WTC11 (cell line): ENCODE data around the gene SLC7A8.

Experiments
- CREB1 ChIP-seq: sonication (generic); formaldehyde crosslinking; IDR thresholded peaks from 2 replicates; pipeline ENCODE4 v1.8.0; 2023; ENCODE audit warnings: mild to moderate bottlenecking, missing genetic modification reagents
- E2F1 ChIP-seq: sonication (generic); formaldehyde crosslinking; IDR thresholded peaks from 2 replicates; pipeline ENCODE4 v1.8.0; 2022; ENCODE audit warnings: mild to moderate bottlenecking, missing genetic modification reagents
- E2F4 ChIP-seq: sonication (generic); formaldehyde crosslinking; IDR thresholded peaks from 2 replicates; pipeline ENCODE4 v1.8.1; 2022; ENCODE audit warnings: low read depth, mild to moderate bottlenecking, moderate library complexity, missing genetic modification reagents, borderline replicate concordance
- KAT7 ChIP-seq: sonication (generic); formaldehyde crosslinking; IDR thresholded peaks from 2 replicates; pipeline ENCODE4 v1.8.1; 2023; ENCODE audit warnings: missing genetic modification reagents, mild to moderate bottlenecking, borderline replicate concordance
- SP1 ChIP-seq: sonication (generic); formaldehyde crosslinking; conservative IDR thresholded peaks from 2 replicates; pipeline ENCODE4 v1.8.1; 2022; ENCODE audit warnings: missing genetic modification reagents
- ZNF232 ChIP-seq: sonication (generic); formaldehyde crosslinking; IDR thresholded peaks from 2 replicates; pipeline ENCODE4 v1.8.0; 2022; ENCODE audit warnings: mild to moderate bottlenecking, missing genetic modification reagents
- ZNF317 ChIP-seq: sonication (generic); formaldehyde crosslinking; IDR thresholded peaks from 2 replicates; pipeline ENCODE4 v1.8.1; 2023; ENCODE audit warnings: low read depth, mild to moderate bottlenecking, moderate library complexity, missing genetic modification reagents, borderline replicate concordance
- TF ChIP-seq, protein P1 (sequence below): fragments of 200-600 bp; IDR thresholded peaks from 2 replicates; pipeline ENCODE4 v1.8.0; 2022; ENCODE audit warnings: antibody characterized with exemption
- TF ChIP-seq, protein P2 (sequence below): fragments of 250-450 bp; sonication (Bioruptor Pico); IDR thresholded peaks from 2 replicates; pipeline ENCODE4 v2.1.2; 2022; ENCODE audit warnings: mild to moderate bottlenecking, moderate library complexity

DNA sequence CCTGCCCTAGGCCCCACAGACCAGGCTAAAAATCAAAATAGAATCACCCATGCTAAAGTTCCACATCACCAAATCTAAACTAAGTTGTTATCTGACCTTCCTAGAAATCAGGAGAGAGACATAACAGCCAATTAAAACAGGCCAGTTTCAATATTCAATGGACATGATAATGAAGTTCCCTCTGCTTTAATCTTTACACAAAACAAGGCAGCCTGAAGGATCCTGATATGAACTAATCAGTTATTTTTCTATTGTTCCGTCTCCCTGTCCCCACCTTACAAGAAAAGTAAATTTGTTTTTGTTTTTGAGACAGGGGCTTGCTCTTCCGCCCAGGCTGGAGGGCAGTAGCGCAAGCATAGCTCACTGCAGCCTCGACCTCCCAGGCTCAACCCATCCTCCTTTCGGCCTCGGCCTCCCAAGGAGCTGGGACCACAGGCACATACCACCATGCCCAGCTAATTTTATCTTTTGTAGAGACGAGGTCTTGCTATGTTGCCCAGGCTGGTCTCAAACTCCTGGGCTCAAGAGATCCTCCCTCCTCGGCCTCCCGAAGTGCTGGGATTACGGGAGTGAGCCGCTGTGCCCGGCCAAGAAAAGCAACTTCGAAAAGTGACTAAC, 59.0 kb downstream of the SLC7A8 start:
- TF ChIP-seq, protein P1, sequence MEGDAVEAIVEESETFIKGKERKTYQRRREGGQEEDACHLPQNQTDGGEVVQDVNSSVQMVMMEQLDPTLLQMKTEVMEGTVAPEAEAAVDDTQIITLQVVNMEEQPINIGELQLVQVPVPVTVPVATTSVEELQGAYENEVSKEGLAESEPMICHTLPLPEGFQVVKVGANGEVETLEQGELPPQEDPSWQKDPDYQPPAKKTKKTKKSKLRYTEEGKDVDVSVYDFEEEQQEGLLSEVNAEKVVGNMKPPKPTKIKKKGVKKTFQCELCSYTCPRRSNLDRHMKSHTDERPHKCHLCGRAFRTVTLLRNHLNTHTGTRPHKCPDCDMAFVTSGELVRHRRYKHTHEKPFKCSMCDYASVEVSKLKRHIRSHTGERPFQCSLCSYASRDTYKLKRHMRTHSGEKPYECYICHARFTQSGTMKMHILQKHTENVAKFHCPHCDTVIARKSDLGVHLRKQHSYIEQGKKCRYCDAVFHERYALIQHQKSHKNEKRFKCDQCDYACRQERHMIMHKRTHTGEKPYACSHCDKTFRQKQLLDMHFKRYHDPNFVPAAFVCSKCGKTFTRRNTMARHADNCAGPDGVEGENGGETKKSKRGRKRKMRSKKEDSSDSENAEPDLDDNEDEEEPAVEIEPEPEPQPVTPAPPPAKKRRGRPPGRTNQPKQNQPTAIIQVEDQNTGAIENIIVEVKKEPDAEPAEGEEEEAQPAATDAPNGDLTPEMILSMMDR = no peak
- TF ChIP-seq, protein P2, sequence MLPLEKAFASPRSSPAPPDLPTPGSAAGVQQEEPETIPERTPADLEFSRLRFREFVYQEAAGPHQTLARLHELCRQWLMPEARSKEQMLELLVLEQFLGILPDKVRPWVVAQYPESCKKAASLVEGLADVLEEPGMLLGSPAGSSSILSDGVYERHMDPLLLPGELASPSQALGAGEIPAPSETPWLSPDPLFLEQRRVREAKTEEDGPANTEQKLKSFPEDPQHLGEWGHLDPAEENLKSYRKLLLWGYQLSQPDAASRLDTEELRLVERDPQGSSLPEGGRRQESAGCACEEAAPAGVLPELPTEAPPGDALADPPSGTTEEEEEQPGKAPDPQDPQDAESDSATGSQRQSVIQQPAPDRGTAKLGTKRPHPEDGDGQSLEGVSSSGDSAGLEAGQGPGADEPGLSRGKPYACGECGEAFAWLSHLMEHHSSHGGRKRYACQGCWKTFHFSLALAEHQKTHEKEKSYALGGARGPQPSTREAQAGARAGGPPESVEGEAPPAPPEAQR (CRISPR knock-in tag) = no peak
- TF ChIP-seq E2F1 (no peak), CREB1 (CRISPR knock-in tag) (no peak), KAT7 (CRISPR knock-in tag) (no peak), ZNF317 (no peak), SP1 (no peak), E2F4 (CRISPR knock-in tag) (no peak), ZNF232 (CRISPR knock-in tag) (no peak)
